Tibial nerve (tissue), 4 donors: ENCODE data around the gene OR7G1.
"Not testable (repeated sequence)": the region's sequence is repeated elsewhere in the genome, so short reads cannot be mapped to it uniquely, and the experiment has no call there.

ENCODE experiments used
- EP300 ChIP-seq, 2 donors: sonication (generic); formaldehyde crosslinking; IDR thresholded peaks; one replicate each; pipeline ENCODE4 v1.6.1; 2017; ENCODE audit warnings: antibody characterized with exemption in 2 of 2, mild to moderate bottlenecking in 1 of 2
- POLR2A ChIP-seq, 2 donors: fragments of 450-650 bp; IDR thresholded peaks; one replicate each; pipeline ENCODE4 v1.6.1; 2017; ENCODE audit warnings: antibody characterized with exemption in 2 of 2, mild to moderate bottlenecking in 2 of 2, moderate library complexity in 2 of 2
- TF ChIP-seq, protein P1 (sequence below), 5 experiments: fragments of 200-600 bp in 3 of 5; fragments of 450-650 bp in 2 of 5; sonication (generic) in 3 of 5; IDR thresholded peaks; one replicate each; pipeline ENCODE4 v1.5.1; 2016 to 2019; ENCODE audit warnings: antibody characterized with exemption in 5 of 5, mild to moderate bottlenecking in 3 of 5, moderate library complexity in 2 of 5

DNA sequence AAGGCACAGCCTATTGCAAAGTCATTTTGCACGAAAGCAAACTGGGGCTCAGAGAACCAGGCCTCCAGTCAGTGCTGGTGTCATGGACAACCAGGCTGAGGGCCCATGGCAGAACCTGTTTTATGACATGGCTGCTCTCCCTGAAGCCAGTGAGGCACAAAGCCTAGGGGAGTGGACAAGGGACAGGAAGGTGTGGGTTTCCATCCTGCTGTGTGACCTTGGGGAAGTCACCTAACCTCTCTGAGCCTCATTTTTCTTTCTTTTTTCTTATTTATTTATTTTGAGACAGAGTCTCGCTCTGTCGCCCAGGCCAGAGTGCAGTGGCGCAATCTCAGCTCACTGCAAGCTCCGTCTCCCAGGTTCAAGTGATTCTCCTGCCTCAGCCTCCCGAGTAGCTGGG, 43.8 kb downstream of the OR7G1 start:
- TF ChIP-seq POLR2A, EP300 (IDR thresholded peaks at IDR 0.05): not testable (repeated sequence)
- TF ChIP-seq, protein P1, sequence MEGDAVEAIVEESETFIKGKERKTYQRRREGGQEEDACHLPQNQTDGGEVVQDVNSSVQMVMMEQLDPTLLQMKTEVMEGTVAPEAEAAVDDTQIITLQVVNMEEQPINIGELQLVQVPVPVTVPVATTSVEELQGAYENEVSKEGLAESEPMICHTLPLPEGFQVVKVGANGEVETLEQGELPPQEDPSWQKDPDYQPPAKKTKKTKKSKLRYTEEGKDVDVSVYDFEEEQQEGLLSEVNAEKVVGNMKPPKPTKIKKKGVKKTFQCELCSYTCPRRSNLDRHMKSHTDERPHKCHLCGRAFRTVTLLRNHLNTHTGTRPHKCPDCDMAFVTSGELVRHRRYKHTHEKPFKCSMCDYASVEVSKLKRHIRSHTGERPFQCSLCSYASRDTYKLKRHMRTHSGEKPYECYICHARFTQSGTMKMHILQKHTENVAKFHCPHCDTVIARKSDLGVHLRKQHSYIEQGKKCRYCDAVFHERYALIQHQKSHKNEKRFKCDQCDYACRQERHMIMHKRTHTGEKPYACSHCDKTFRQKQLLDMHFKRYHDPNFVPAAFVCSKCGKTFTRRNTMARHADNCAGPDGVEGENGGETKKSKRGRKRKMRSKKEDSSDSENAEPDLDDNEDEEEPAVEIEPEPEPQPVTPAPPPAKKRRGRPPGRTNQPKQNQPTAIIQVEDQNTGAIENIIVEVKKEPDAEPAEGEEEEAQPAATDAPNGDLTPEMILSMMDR (IDR thresholded peaks at IDR 0.05): not testable (repeated sequence)
